Mammary epithelial cell (primary cell): ENCODE data around the gene KLC3.

Experiments used
- EZH2 ChIP-seq: IDR thresholded peaks from 2 replicates; pipeline ENCODE4 v1.6.1; 2012; ENCODE audit warnings: low read length, inconsistent platforms, borderline replicate concordance
- TF ChIP-seq, protein P1 (sequence below), 2 donors: IDR thresholded peaks in 1 of 2; conservative IDR thresholded peaks in 1 of 2; 2 replicates each; pipeline ENCODE4 v1.5.1; 2011 to 2012; ENCODE audit warnings: inconsistent platforms in 2 of 2, low read length in 2 of 2, mild to moderate bottlenecking in 2 of 2, control low read depth in 1 of 2, low read depth in 1 of 2; ENCODE audit not compliant: insufficient read depth in 1 of 2; ENCODE audit errors: extremely low read depth in 1 of 2

DNA sequence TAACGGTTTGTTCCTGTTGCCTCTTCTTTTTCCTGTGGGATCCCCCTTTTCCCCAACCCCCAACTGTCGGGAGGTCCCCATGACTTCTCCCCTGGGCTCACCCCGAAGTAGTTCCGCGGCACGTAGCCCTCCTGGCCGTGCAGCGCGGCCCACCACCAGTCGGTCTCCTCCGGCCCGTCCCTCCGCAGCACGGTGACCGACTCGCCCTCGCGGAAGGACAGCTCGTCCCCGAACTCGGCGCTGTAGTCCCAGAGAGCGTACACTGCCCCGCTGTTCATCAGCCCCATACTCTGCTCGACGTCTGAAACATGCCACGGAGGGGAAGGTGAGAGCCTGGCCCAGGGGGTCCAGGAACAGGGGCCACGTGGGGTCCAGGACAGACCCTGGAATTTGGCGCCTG is 41.9 kb downstream of the KLC3 start:
- no peak for TF ChIP-seq EZH2
- TF ChIP-seq, protein P1, sequence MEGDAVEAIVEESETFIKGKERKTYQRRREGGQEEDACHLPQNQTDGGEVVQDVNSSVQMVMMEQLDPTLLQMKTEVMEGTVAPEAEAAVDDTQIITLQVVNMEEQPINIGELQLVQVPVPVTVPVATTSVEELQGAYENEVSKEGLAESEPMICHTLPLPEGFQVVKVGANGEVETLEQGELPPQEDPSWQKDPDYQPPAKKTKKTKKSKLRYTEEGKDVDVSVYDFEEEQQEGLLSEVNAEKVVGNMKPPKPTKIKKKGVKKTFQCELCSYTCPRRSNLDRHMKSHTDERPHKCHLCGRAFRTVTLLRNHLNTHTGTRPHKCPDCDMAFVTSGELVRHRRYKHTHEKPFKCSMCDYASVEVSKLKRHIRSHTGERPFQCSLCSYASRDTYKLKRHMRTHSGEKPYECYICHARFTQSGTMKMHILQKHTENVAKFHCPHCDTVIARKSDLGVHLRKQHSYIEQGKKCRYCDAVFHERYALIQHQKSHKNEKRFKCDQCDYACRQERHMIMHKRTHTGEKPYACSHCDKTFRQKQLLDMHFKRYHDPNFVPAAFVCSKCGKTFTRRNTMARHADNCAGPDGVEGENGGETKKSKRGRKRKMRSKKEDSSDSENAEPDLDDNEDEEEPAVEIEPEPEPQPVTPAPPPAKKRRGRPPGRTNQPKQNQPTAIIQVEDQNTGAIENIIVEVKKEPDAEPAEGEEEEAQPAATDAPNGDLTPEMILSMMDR (conservative IDR thresholded peaks at IDR 0.05 in 1 of 2, IDR thresholded peaks at IDR 0.05 in 1 of 2; ENCODE audit: extremely low read depth in 1 of 2, insufficient read depth in 1 of 2, low read depth in 1 of 2, low read length in 2 of 2): no peak
